IPS-18c (cell line): ENCODE data around the gene TMSB10.

Experiments
- H3K4me3 ChIP-seq: 2 replicates; pipeline ENCODE4 v1.7.0; 2013; ENCODE audit warnings: low read depth, mild to moderate bottlenecking, low read length, moderate library complexity; ENCODE audit not compliant: insufficient read depth
- H3K9me3 ChIP-seq: one replicate; pipeline ENCODE4 v1.6.1; 2013; ENCODE audit warnings: mild to moderate bottlenecking, low read length, moderate library complexity; ENCODE audit not compliant: control insufficient read depth, insufficient read depth

The TMSB10 gene

DNA sequence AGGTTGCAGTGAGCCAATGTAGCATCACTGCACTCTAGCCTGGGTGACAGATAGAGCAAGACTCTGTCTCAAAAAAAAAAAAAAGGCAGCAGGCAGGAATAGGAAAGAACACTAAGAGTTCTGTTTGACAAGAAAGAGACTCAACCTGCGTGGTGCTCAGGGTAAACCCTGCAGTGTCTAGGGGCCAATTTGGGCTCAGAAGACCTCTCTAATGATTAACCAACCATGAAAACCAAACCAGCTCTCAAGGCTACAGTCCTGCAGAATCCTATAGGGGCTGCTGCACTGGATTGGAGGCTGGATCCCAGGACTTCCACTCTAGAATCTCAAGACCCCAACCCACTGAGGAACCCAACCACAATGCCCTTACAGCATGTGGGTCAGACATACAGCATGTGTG, 27.0 kb upstream of the TMSB10 start:
- Histone ChIP-seq H3K4me3 (no peak overlapping the region), H3K9me3 (no peaks in the 10 kb centered on the region)

DNA sequence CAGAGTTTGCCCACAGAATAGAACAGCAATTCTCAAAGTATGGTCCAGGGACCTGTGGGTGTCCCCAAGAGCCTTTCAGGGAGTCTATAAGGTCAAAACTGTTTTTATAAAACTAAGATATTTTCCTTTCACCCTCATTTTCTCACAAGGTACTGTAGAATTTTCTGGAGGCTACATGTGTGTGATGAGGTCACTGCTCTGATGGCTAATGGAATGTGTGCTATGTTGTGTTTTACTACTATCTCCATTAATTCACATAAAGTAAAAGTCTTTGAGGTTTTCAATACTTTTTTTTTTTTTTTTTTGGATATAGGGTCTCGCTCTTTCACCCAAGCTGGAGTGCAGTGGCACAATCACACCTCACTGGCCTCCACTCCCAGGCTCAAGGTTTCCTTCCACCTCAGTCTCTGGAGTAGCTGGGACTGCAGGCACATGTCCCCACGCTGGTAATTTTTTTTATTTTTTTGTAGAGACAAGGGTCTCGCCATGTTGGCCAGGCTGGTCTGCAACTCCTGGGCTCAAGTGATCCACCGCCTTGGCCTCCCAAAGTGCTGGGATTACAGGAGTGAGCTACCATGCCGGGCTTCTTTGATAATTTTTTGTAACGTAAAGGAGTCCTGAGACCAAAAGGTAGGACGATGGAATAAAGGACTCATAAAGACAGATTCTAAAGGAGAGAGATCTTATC, 26.4 kb upstream of the TMSB10 start:
- Histone ChIP-seq H3K4me3 (no peak overlapping the region), H3K9me3 (no peaks in the 10 kb centered on the region)

DNA sequence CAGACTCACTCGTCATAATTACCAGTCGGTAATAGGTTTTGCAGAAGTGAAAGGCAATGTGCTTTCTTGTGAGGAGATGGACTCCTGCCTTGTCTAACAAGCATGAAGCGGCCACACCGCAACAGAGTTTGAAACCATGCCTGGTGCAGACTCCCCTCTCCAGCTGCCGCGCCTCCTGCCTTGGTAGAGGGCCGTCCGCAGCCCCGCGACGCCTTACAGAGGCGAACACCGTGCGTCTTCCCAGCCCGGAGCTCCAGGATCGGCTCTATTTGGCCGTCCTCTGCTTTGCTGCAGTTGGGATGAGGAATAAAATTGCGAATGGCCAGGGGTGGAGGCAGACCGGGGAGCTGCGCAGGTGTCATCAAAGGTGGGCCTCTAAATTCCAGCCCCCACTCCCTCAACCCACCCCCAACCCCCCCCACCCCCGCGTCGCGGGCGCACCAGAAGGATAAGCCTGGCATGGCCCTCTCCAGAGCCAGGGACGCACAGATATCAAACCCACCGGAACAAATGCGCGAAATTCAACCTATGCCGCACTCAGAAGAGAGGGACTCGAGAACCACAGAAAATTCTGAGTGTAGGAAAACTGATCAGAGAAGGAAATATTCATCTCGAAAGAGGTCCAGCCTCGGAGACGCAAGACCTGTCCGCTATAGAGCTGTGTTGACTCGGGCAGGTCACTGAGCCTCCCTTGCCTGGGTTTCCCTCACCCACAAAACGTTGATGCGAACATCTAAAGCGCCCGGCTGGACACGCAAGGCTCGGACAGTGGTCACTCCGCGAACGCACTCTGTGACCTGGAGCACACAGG, 25.7 kb upstream of the TMSB10 start:
- peak overlapping the region; percentile 73 for H3K4me3 ChIP-seq
- no peaks in the 10 kb centered on the region for H3K9me3 ChIP-seq

DNA sequence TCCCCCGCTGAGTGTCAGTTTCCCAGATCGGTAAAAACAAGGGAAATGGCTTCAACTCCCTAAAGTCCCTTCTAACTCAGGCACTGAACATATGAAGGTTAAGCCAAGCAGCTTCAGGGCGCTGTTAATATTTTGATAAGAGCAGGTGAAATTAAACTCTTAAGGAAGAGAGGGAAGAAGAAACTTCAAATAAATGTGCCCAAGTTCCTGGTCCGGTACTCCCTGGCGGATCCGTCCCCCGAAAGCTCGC, 25.1 kb upstream of the TMSB10 start:
- Histone ChIP-seq H3K9me3 (no peaks in the 10 kb centered on the region), H3K4me3 (peak overlapping the region; percentile 73)

DNA sequence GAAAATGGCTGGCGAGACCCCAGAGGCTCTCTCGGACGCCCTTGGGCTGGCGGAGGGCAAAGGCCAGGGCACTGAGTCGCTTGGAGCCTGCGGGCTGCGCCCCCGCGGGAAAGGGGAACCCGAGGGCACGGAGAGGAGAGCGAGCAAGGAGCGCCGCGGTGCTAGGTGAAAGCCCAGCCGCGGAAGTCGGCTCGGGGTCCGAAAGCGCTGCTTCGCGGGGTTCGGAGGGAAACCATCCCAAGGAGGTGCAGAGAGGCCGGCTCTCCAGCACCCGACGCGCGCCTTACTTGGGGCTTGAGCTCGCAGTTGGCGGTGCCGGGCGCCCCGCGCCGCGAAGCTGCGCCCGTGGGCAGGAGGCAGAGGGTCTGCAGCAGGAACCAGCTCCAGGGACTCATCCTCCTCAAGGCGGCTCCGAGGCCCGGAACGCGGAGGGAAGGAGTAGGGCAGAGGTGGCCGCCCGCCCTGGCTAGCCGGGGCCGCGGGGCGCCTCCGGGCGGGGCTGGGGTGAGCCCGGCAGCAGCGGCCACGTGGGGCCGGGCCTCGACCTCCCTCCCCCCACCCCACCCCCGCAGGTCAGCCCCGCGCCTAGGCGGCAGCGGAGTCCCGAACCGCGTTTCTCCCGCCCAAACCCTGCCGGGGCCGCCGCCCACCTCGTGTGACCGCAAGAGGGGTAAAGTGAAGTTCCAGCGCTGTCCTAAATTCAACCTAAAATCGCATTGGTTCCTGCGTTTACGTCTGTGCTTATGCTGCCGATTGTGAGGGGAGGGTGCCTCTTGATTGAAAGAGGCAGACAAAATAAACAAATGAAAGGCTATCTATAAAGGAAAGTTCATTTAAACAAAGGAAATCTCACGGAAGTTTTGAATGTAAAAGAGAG, 24.6 kb upstream of the TMSB10 start, which contains the start of gene TRABD2A:
TRABD2A (minus strand) TSS at position 440 of the 877 bp plus-strand sequence; CDS start at position 395, 45 bp downstream.
- H3K9me3 ChIP-seq: no peaks in the 10 kb centered on the region
- H3K4me3 ChIP-seq: peak within 1 kb of the TSS; percentile 73

DNA sequence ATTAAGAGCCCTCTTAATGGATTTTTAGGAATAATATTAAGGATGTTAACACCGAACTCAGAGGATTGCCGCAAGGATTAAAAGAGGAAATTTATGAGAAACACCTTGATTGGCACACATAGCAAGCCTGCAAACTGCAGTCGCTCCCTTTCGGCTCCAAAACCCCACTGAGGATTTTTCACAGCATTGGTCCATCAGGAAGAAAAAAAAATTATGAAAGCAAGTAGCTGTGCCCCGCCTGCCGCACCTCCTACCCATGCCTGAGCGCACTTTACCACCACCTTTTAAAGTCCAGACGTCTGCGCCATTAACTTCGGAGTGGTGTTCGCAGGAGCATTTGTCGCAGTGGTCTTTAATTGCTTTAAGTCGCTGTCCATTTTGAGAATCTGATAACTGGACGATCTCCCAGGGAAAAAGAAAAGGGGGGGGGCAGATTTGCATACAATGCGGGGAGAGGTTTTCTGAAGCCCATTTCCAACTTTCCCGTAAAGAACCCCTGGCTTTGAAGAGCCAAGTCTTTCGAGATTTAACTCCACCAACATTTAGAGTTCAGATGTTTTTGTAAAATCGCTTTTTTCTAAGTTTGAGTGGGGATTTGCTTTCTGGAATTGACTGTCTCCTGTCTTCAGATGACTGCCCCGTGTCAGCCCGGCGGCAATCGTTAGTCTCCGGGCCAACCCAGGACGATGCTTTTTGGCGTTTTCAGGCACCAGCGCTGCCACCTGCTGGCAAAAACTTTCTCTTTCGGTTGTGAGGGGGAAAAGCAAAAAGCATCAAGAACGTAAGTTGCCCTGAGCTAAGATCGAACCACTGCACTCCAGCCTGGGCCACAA, 23.7 kb upstream of the TMSB10 start:
- peak overlapping the region; percentile 73 for H3K4me3 ChIP-seq
- no peaks in the 10 kb centered on the region for H3K9me3 ChIP-seq

DNA sequence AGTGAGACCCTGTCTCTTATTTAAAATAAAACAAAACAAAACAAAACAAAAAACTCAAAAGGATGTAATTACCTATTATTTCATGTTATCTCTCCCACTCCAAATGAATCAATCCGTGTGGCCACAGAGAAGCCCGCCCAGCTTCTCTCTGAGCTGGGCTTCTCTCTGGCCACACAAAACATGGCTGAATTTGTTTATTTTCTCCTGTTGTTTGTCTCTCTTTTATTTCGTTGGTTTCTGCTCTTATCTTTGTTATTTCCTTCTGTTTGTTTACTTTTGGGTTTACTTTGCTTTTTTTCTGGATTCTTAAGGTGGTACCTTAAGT, 23.1 kb upstream of the TMSB10 start:
- H3K4me3 ChIP-seq: no peak overlapping the region
- no peaks in the 10 kb centered on the region for H3K9me3 ChIP-seq

DNA sequence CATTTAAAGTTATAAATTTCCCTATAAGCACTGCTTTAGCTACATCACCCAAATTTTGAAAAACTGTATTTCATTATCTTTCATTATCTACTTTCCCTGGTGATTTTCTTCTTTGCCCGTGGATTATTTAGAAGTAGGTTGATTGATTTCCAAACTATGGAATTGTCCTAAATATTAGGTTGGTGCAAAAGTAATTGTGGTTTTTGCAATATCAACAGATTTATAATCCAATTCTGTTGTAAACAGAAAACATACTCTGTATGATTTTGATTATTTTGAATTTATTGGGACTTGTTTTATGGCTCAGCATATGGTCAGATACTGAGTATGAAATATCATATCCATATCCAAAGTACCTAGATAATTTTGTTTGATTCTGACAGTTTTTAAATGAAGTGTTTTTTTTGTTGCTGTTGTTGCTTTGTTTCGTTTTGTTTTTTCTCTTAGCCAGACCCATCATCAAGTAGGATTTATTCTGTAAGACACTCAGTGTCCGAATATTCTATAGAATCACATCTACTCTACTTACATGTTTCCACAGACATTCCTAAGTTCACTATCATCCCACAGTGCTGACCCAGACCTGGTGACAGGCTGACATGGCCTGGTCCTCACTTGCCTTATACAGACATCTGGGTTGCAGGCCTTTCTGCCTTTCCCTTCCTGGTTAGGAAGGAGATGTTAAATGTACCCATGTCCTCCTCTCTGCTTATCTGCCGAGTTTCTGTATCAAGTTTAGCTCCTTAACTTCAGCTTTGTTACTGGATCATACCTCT, 22.5 kb upstream of the TMSB10 start:
- no peaks in the 10 kb centered on the region for H3K9me3 ChIP-seq
- H3K4me3 ChIP-seq: no peak overlapping the region; the same call in 1 of the 2 replicates

DNA sequence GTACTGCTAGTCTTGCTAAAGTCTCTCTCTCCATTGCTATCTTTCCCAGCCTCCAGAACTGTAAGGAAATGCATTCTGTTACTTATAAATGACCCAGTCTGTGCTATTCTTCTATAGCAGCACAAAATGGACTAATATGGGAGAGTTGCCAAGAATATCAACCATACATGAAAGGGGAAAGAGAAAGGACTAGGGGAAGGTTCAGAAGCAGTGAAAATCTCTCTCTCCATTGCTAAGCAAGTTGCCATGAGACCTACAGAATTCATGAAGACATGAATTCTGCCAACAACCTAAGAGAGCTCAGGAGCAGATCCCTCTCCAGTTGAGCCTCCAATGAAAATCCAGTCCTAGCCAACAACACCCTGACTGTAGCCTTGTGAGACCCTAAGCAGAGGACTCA, 21.0 kb upstream of the TMSB10 start:
- H3K4me3 ChIP-seq: no peak overlapping the region
- no peaks in the 10 kb centered on the region for H3K9me3 ChIP-seq

DNA sequence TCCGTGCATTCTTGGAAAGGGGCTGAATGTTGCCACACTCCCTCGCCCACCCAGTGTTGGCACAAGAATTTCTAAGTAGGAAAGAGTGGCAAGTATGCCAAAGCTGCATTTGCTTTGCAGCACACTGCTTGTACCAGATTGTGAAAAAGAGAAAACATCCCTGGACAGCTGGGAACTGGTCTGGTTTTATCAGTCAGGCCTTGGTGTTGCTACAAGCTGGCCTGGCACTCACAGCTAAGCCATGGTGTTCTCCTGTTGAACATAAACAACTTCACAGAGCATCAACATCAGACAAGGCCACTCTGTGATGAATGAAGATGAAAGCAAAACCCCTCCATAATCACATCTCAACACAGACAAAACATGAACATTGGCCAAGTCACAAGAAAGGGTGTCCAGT, 20.3 kb upstream of the TMSB10 start:
- Histone ChIP-seq H3K4me3 (no peak overlapping the region), H3K9me3 (no peaks in the 10 kb centered on the region)

DNA sequence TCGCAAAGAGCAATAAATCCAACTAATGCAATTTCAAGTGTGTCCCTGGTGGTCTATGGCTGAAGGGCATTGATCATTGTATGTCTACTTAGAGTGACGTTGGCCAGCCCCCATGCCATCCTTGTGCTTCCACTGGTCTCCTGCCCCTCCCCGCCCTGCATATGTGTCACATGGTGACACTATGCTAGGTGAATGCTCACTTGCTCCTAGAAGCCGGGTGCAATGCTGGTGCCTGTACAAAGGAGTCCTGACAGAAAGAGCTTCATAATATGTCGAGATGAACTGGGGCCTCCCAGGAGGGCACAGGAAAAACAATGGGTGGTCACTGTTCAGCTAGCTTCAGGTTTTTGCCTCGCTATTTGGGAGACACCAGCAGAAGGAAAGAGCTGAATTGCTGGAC, 18.7 kb upstream of the TMSB10 start:
- Histone ChIP-seq H3K9me3 (no peaks in the 10 kb centered on the region), H3K4me3 (no peak overlapping the region)

DNA sequence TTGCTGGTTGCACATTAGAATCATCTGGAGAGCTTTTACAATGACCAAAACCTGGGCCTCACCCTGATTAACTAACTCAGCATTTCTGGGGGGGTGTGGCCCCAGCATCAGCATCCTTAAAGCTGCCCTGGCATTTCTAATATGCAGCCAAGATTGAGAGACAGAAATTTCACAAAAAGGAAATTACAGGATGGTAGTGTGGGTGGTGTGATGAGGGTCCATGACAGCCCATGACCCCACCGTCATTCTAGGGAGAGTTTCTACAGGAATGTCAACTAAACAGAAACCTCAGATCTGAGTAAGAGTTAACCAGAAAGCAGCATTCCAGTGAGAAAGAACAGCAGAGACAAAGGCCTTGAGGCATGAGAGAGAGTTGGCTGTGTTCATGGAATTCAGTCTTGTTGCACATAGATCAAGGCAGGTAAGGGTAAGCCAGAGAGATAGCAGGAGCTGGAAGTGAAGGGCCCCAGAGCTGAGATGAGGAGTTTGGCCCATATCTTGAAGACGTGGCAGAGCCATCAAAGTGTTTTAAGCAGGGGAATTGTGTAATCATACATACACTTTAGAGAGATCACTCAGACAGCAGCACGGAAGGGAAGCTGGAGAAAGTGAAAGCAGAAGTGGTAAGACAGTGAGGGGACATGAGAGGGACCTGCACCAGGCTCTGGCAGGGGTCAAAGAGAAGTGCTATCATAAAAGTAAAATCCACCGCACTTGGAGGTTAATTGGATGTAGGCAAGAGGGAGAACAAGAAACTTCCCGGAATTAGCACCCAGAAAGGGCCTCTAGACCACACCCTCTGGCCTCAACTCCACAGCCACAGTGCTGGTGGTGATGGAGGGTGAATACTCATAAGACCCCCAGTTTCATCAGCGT, 16.8 kb upstream of the TMSB10 start:
- H3K9me3 ChIP-seq: no peaks in the 10 kb centered on the region
- H3K4me3 ChIP-seq: no peak overlapping the region

DNA sequence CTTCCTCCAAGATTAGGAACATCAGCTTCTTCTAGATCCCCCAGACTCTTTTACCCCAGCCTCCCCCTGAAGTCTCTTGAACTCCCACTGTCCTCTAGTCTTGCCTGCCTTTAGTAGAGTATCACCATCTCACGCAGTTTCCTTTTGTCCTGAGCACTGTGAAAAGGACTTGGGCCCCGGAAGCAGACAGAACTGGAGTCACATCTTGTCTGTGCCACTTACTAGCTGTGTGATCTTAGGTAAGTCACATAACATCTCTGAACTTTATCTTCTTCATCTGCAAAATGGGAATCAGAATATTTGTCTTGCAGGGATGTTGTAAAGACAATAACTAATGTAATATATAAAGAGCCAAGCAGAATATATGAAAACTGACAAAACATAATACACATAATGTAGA, 16.1 kb upstream of the TMSB10 start:
- H3K4me3 ChIP-seq: no peak overlapping the region
- no peaks in the 10 kb centered on the region for H3K9me3 ChIP-seq

DNA sequence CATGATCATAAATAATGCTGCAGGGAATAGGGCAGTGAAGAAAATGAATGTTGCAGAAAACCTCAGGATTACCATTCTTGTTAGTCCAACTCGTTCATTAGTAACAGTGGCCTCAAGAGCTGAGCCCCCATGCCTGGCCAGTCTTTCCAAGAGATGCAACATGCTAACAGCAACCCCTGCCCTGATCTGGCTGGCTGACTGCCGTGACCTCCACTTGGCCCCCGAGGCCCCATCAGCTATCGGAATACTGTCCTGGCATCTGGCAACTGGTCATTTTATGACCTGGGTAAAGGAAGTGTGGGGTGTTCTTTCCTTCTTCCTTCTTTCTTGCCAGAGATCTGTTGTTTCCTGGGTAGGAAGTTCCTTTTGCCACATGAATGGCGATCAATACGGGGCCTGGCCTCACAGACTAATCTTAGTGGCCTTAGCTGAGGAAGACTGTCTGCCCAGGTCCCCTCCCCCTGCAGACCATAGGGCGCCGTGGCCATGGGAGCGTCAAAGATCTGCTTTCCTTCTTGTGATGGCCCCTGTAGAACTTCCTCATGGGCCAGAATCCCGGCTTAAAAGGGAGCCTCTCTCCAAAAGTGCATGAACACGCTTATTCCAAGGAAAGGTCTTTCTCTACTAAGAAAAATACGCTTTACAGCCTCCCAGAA, 14.0 kb upstream of the TMSB10 start:
- Histone ChIP-seq H3K4me3 (no peak overlapping the region), H3K9me3 (no peaks in the 10 kb centered on the region)

DNA sequence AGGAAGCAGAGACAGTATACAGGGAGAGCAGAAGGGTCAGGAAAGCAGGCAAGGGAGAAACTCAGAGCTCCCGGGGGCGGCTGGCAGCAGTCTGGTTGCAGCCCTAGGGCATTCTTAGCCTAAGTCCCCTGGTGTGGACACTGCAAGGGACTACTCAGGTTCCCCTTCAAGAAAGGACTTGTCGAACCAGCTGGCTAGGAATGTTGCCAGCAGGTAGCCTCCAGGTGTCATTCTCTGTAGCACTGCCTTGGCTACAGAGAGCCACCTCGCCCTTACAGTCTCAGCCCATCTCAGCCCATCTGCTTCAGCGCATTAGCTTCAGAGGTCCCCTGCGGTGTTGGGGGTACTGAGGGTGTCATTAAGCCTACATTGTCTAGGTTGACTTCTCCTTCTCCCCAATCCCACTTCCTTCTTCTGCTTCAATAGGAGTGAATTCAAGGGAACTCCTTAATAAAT, 11.3 kb upstream of the TMSB10 start:
- H3K4me3 ChIP-seq: no peak overlapping the region
- no peaks in the 10 kb centered on the region for H3K9me3 ChIP-seq
